Dedifferentiated amniotic fluid mesenchymal stem cell (primary cell): ENCODE results near the gene SENP7.
A peak's percentile ranks its signal among the peaks of the same experiment; 100 is the strongest.
"Not testable (repeated sequence)": the region's sequence is repeated elsewhere in the genome, so short reads cannot be mapped to it uniquely, and the experiment has no call there.

Source experiments
- DNase-seq: peaks from one replicate; pipeline ENCODE4 v3.0.0-alpha.2; 2016; ENCODE audit errors: extremely low spot score

SENP7 gene, protein sequence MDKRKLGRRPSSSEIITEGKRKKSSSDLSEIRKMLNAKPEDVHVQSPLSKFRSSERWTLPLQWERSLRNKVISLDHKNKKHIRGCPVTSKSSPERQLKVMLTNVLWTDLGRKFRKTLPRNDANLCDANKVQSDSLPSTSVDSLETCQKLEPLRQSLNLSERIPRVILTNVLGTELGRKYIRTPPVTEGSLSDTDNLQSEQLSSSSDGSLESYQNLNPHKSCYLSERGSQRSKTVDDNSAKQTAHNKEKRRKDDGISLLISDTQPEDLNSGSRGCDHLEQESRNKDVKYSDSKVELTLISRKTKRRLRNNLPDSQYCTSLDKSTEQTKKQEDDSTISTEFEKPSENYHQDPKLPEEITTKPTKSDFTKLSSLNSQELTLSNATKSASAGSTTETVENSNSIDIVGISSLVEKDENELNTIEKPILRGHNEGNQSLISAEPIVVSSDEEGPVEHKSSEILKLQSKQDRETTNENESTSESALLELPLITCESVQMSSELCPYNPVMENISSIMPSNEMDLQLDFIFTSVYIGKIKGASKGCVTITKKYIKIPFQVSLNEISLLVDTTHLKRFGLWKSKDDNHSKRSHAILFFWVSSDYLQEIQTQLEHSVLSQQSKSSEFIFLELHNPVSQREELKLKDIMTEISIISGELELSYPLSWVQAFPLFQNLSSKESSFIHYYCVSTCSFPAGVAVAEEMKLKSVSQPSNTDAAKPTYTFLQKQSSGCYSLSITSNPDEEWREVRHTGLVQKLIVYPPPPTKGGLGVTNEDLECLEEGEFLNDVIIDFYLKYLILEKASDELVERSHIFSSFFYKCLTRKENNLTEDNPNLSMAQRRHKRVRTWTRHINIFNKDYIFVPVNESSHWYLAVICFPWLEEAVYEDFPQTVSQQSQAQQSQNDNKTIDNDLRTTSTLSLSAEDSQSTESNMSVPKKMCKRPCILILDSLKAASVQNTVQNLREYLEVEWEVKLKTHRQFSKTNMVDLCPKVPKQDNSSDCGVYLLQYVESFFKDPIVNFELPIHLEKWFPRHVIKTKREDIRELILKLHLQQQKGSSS

GRCh38 chr3:101512646-101513418 lies at the start of gene SENP7:
SENP7 (minus strand) TSS chr3:101513212; CDS start chr3:101513130, 82 bp downstream.
- peak; percentile 73 for DNase-seq

- peak; percentile 93 for DNase-seq
Observed at GRCh38 chr3:101561630-101562328, 48.8 kb upstream of the SENP7 start, which contains the start of gene TRMT10C. TRMT10C (plus strand) TSS chr3:101561868; CDS start chr3:101564782, 2,914 bp downstream.

GRCh38 chr3:101556064-101556463 lies 43.1 kb upstream of the SENP7 start:
- no peak for DNase-seq

DNA sequence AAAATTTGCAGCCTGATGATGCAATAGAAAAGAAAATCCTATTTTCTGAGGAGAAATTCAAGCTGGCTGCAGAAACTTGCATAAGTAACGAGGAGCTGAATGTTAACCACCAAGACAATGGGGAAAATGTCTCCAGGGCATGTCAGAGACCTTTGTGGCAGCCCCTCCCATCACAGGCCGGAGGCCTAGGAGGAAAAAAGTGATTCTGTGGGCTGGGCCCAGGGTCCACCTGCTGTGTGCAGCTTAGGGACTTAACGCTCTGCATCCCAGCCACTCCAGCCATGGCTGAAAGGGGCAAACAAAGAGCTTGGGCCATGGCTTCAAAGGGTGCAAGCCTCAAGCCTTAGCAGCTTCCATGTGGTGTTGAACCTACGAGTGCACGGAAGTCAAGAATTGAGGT lies 40.4 kb upstream of the SENP7 start:
- DNase-seq = not testable (repeated sequence)

DNA sequence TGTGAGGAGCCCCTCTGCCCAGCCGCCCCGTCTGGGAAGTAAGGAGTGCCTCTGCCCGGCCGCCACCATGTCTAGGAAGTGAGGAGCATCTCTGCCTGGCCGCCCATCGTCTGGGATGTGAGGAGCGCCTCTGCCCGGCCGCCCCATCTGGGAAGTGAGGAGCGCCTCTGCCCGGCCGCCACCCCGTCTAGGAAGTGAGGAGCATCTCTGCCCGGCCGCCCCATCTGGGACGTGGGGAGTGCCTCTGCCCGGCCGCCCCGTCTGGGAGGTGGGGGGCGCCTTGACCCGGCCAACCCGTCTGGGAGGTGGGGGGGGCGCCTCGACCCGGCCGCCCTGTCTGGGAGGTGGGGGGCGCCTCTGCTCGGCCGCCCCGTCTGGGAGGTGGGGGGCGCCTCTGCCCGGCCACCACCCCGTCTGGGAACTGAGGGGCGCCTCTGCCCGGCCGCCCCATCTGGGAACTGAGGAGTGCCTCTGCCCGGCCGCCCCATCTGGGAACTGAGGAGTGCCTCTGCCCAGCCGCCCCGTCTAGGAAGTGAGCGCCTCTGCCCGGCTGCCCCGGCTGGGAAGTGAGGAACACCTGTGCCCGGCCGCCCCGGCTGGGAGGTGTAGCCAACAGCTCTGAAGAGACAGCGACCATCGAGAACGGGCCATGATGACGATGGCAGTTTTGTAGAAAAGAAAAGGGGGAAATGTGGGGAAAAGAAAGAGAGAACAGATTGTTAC lies 38.5 kb upstream of the SENP7 start:
- not testable (repeated sequence) for DNase-seq

GRCh38 chr3:101549473-101549872 lies 36.5 kb upstream of the SENP7 start:
- DNase-seq = no peak

DNA sequence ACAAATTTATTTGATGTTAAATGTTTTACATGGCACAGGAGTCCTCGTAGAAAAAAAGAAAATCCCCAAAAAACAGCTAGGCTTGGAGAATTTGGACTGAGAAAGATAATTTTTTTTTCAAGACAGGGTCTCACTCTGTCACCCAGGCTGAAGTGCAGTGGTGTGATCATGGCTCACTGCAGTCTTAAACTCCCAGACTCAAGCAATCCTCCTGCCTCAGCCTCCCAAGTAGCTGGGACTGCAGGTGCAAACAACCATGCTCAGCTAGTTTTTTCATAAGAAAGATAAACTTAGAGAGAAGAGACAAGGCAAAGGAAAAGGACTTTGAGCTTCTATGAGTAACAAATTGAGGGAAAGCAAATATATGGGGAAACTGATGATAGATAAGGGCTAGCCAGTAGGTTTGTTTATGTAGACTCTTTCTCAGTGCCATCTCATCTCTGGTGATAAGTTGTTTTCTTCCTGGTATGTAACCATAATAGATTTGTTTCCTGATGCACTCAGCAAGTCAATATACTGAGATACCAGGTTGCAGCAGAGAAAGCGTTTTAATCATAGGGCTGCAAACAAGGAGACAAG lies 35.6 kb upstream of the SENP7 start:
- no peak for DNase-seq

- no peak for DNase-seq
Observed at GRCh38 chr3:101544161-101544850, 31.3 kb upstream of the SENP7 start.

GRCh38 chr3:101542957-101543356 lies 29.9 kb upstream of the SENP7 start:
- DNase-seq = no peak

DNA sequence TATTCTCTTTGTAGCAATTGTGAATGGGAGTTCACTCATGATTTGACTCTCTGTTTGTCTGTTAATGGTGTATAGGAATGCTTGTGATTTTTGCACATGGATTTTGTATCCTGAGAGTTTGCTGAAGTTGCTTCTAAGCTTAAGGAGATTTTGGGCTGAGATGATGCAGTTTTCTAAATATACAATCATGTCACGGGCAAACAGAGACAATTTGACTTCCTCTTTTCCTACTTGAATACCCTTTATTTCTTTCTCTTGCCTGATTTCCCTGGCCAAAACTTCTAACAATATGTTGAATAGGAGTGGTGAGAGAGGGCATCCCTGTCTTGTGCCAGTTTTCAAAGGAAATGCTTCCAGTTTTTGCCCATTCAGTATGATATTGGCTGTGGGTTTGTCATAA lies 23.9 kb upstream of the SENP7 start:
- not testable (repeated sequence) for DNase-seq

DNA sequence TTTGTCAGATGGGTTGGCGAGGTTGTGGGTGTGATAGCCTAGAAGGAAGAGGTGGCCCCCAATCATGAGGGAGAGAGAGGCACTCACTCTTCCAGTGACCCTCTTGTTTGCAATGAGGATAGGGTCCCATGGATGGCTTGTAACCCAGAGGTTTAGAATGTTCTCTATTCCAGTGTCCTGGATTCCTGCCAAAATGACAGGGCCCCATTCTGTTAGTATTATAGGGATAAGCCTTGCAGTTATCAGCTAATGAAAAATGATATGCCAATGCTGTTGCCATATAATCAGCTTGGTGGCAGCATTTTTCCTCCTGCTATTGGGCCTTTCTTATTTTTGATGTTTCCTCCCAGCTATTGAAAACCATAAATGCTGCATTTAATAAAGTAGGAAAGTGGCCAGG lies 23.3 kb upstream of the SENP7 start:
- DNase-seq = no peak

GRCh38 chr3:101535221-101535620 lies 22.2 kb upstream of the SENP7 start:
- DNase-seq = no peak

DNA sequence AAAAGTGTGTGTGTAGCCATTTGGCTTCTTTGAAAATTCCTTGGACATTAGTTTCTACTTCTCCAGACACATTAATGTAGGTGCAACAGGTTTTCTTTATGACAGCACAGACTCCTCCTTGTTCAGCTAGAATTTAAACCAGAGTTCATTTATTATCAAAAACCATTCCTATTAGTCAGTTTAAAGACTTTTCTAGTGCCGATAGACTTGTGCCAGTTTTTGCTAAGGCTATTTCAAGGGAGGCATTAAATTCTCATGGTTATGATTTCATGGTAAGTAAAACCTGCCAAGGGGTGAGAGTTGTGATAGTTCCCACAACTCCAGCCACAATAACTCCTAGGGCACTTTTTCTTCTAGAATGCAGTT lies 20.6 kb upstream of the SENP7 start:
- DNase-seq = no peak

DNA sequence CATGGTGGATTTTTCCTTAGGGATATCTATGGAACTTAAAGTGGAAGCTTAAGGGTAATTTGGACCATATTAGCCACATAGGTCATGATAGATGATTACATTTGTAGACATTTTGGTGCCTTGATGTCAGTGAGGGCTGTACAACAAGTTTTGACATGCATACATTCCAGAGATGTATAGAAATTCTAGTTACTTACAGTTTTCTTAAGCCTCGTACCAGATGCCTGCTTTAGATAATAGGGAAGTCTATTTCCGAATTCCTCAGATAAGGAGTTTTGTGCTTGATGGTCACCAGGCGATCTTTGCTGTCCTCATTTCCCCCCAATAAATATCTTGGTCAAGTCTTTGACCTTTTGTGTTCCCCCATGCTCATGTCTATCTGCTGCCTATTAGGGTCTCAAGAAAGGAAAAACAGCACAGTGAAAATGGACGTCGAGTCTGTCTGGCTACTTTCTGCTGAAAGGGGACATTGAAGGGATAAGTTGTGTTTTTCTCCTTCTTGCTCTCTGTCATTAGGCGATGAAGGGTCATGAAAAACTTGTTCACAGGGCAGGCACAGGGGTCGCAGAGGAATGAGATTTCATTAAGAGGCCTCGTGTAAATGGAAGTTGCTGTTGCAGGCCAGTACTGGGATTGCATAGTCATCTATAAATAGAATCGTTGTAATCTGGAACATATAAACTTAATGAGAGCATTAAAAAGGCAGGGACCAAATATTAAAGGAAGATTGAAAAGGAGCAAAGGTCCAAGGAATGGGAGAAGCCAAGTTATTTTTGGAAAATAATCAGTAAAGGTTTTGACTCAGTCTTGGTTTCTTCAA lies 20.0 kb upstream of the SENP7 start:
- DNase-seq = no peak

DNA sequence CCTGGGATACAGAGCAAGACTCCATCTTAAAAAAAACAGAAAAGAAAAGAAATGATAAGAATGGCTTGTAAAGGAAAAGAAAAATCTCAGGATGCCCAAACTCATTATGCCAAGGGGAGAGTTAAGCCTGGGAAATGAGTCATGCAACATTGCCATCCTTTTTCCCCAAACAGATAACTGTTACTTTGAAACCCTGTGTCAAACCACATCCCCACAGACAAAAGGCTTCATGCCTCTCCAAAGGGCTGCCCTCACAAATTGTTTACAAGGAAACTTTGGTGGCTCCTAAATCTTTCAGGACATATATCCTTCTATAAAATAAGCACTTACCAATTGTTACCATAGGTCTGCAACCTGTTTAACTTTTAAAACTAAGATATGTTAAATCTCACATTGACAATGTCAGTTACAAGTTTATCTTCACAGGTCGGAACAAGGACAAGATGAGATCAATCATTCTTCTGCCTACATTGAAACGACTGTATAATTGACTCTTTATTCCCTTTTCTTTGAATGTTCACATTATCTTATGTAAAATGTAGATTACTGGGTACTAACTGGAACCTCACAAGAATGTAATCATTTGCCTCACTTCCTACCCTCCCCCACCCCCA lies 18.6 kb upstream of the SENP7 start:
- DNase-seq = no peak

GRCh38 chr3:101530686-101531047 lies 17.7 kb upstream of the SENP7 start:
- no peak for DNase-seq

- DNase-seq = no peak
Observed at GRCh38 chr3:101529816-101530685, 17.0 kb upstream of the SENP7 start.
